K562 (cell line): ENCODE results near the gene PNMA8C. TPM values are rescaled to one million over a fixed set of nuclear protein-coding genes. Genes with fewer than 3 reads are reported as not detected.
"Not testable (repeated sequence)": the region's sequence is repeated elsewhere in the genome, so short reads cannot be mapped to it uniquely, and the experiment has no call there.

Source experiments
- CHD2 ChIP-seq: IDR thresholded peaks from 2 replicates; pipeline ENCODE4 v1.6.1; 2011; ENCODE audit warnings: low read depth, low read length
- E2F3 ChIP-seq: fragments of 250-450 bp; sonication (Bioruptor Pico); IDR thresholded peaks from 2 replicates; pipeline ENCODE4 v1.4.0; 2020; ENCODE audit warnings: mild to moderate bottlenecking
- FOXJ2 ChIP-seq: fragments of 200-800 bp; sonication (Bioruptor generic); IDR thresholded peaks from 2 replicates; pipeline ENCODE4 v1.6.1; 2016; ENCODE audit warnings: missing genetic modification characterization, missing compliant biosample characterization
- HDAC1 ChIP-seq, 2 experiments: fragments of 450-650 bp; IDR thresholded peaks; 2 replicates each; pipeline ENCODE4 v1.6.1; 2016 to 2017; ENCODE audit warnings: inconsistent platforms in 1 of 2, mild to moderate bottlenecking in 1 of 2, moderate library complexity in 1 of 2
- LEF1 ChIP-seq: fragments of 450-650 bp; IDR thresholded peaks from 2 replicates; pipeline ENCODE4 v1.6.1; 2016; ENCODE audit warnings: mild to moderate bottlenecking
- NFIC ChIP-seq: fragments of 450-650 bp; IDR thresholded peaks from 2 replicates; pipeline ENCODE4 v1.6.1; 2017; ENCODE audit warnings: mild to moderate bottlenecking, inconsistent platforms
- ZBTB7A ChIP-seq: IDR thresholded peaks from 2 replicates; pipeline ENCODE4 v1.6.1; 2011; ENCODE audit warnings: low read depth, mild to moderate bottlenecking, low read length, moderate library complexity, borderline replicate concordance; ENCODE audit not compliant: control insufficient read depth
- ZFX ChIP-seq: sonication (generic); formaldehyde crosslinking; IDR thresholded peaks from 2 replicates; pipeline ENCODE4 v1.8.0; 2022; ENCODE audit warnings: mild to moderate bottlenecking, missing genetic modification reagents, moderate library complexity
- polyA plus RNA-seq, 8 experiments: library from polyadenylated mRNA; depleted of rRNA in 4 of 8; stranded (reverse) in 5 of 8; unstranded in 3 of 8; fragments of >200 nt; fragmentation: Nextera tagmentation in 2 of 8; fragmentation: Illumina TruSeq in 1 of 8; extraction: Ambion mirVana in 2 of 8; extraction: Trizol in 1 of 8; gene quantifications; 2 replicates each; pipeline versions ENCODE4 v1.2.1 to v1.2.3, GENCODE V29; 2011 to 2014; ENCODE audit warnings: inconsistent platforms in 1 of 8, missing spikeins in 1 of 8
- total RNA-seq, 7 experiments: library from RNA; depleted of rRNA in 6 of 7; stranded (reverse); fragments of >200 nt in 6 of 7; fragmentation: Illumina TruSeq in 2 of 7; extraction: Trizol in 2 of 7; gene quantifications; 2 replicates each; pipeline versions ENCODE4 v1.2.1 to v1.2.3, GENCODE V29; 2011 to 2021; ENCODE audit warnings: low replicate concordance in 1 of 7
- TF ChIP-seq, protein P1 (sequence below), 2 experiments: fragments of 450-650 bp in 1 of 2; sonication (generic) in 1 of 2; formaldehyde crosslinking in 1 of 2; IDR thresholded peaks; 2 replicates each; pipeline versions ENCODE4 v1.7.1 to v1.9.0; 2016 to 2022; ENCODE audit warnings: inconsistent platforms in 1 of 2, mild to moderate bottlenecking in 1 of 2, missing genetic modification reagents in 1 of 2
- TF ChIP-seq, protein P2 (sequence below), 2 experiments: fragments of 200-800 bp in 1 of 2; sonication (Bioruptor generic) in 1 of 2; sonication (generic) in 1 of 2; formaldehyde crosslinking in 1 of 2; IDR thresholded peaks in 1 of 2; conservative IDR thresholded peaks in 1 of 2; 2 replicates each; pipeline versions ENCODE4 v1.5.0 to v1.6.1; 2016 to 2020; ENCODE audit warnings: missing compliant biosample characterization in 1 of 2, missing genetic modification characterization in 1 of 2, missing genetic modification reagents in 1 of 2
- TF ChIP-seq, protein P3 (sequence below): fragments of 250-450 bp; sonication (Bioruptor Pico); IDR thresholded peaks from 2 replicates; pipeline ENCODE4 v1.4.0; 2020

PNMA8C gene
- total and polyA plus RNA-seq, 9 of the 15 experiments (the other 6 are each of a cell fraction or from before 2014, with no cell fraction given) = 0.04 to 0.05 (median 0.05) TPM; not detected in 6

DNA sequence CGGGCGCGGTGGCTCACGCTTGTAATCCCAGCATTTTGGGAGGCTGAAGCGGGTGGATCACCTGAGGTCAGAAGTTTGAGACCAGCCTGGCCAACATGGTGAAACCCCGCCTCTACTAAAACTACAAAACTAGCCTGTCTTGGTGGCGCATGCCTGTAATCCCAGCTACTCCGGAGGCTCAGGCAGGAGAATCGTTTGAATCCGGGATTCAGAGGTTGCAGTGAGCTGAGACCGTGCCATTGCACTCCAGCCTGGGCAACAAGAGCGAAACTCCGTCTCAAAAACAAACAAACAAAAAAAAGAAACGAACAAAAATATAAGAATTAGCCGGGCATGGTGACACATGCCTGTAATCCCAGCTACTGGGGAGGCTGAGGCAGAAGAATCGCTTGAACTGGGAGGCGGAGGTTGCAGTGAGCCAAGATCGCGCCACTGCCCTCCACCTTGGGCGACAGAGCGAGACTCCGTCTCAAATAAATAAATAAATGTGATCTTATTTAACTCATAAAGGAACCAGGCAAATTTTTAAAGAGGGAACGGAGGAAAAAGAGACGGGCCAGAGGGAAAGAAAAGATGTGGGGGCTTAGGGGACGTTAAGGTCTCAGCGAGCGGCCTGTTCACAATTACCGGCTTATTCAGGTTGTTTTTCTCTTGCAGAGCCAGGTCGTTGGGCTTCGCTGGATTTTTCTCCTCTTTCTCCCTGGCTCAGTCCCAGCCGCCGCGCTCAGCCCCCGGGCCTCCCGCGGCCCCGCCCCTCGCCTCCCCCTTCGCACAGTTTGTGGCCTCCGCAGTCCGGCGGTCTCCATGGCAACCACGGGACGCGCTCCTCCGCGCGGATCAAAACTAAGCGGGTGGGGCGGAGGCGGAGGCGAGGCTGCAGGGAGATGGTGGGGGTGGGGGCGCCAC, 12.7 kb downstream of the PNMA8C start (continued):
- TF ChIP-seq, protein P1, sequence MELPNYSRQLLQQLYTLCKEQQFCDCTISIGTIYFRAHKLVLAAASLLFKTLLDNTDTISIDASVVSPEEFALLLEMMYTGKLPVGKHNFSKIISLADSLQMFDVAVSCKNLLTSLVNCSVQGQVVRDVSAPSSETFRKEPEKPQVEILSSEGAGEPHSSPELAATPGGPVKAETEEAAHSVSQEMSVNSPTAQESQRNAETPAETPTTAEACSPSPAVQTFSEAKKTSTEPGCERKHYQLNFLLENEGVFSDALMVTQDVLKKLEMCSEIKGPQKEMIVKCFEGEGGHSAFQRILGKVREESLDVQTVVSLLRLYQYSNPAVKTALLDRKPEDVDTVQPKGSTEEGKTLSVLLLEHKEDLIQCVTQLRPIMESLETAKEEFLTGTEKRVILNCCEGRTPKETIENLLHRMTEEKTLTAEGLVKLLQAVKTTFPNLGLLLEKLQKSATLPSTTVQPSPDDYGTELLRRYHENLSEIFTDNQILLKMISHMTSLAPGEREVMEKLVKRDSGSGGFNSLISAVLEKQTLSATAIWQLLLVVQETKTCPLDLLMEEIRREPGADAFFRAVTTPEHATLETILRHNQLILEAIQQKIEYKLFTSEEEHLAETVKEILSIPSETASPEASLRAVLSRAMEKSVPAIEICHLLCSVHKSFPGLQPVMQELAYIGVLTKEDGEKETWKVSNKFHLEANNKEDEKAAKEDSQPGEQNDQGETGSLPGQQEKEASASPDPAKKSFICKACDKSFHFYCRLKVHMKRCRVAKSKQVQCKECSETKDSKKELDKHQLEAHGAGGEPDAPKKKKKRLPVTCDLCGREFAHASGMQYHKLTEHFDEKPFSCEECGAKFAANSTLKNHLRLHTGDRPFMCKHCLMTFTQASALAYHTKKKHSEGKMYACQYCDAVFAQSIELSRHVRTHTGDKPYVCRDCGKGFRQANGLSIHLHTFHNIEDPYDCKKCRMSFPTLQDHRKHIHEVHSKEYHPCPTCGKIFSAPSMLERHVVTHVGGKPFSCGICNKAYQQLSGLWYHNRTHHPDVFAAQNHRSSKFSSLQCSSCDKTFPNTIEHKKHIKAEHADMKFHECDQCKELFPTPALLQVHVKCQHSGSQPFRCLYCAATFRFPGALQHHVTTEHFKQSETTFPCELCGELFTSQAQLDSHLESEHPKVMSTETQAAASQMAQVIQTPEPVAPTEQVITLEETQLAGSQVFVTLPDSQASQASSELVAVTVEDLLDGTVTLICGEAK (IDR thresholded peaks at IDR 0.05) = peak; percentile 68; the same call in 1 of the 2 replicates
- TF ChIP-seq, protein P1 (CRISPR knock-in tag; IDR thresholded peaks at IDR 0.05) = not testable (repeated sequence)
- peak; percentile 38; the same call in 1 of the 2 replicates for TF ChIP-seq CHD2
- TF ChIP-seq HDAC1 (IDR thresholded peaks at IDR 0.05) = peak in 1 of 2 experiments; percentile 61; a peak in 2 of 4 replicates
- peak; percentile 62 for TF ChIP-seq LEF1
- peak; percentile 97 for TF ChIP-seq FOXJ2 (tag)
- peak; percentile 55 for TF ChIP-seq ZFX (CRISPR knock-in tag)
- TF ChIP-seq ZBTB7A = peak; percentile 69; the same call in 1 of the 2 replicates
- peak; percentile 74 for TF ChIP-seq NFIC
- TF ChIP-seq, protein P2, sequence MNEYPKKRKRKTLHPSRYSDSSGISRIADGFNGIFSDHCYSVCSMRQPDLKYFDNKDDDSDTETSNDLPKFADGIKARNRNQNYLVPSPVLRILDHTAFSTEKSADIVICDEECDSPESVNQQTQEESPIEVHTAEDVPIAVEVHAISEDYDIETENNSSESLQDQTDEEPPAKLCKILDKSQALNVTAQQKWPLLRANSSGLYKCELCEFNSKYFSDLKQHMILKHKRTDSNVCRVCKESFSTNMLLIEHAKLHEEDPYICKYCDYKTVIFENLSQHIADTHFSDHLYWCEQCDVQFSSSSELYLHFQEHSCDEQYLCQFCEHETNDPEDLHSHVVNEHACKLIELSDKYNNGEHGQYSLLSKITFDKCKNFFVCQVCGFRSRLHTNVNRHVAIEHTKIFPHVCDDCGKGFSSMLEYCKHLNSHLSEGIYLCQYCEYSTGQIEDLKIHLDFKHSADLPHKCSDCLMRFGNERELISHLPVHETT (CRISPR knock-in tag; conservative IDR thresholded peaks at IDR 0.05 in 1 of 2, IDR thresholded peaks at IDR 0.05 in 1 of 2) = peak in 1 of 2 experiments; percentile 18; a peak in 1 of 4 replicates
- TF ChIP-seq, protein P3, sequence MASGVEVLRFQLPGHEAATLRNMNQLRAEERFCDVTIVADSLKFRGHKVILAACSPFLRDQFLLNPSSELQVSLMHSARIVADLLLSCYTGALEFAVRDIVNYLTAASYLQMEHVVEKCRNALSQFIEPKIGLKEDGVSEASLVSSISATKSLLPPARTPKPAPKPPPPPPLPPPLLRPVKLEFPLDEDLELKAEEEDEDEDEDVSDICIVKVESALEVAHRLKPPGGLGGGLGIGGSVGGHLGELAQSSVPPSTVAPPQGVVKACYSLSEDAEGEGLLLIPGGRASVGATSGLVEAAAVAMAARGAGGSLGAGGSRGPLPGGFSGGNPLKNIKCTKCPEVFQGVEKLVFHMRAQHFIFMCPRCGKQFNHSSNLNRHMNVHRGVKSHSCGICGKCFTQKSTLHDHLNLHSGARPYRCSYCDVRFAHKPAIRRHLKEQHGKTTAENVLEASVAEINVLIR (CRISPR knock-in tag) = 0 out of 2 replicates have a peak, but pooled peaks have one; percentile 33
- 0 out of 2 replicates have a peak, but pooled peaks have one; percentile 18 for TF ChIP-seq E2F3 (CRISPR knock-in tag)
